Loucy (cell line): ENCODE measurements around the gene ATP7B.

Experiments
- CTCF ChIP-seq: fragments of 200-600 bp; sonication (generic); conservative IDR thresholded peaks from 2 replicates; pipeline ENCODE4 v1.5.1; 2014; ENCODE audit warnings: mild to moderate bottlenecking, antibody characterized with exemption, low read length
- EZH2phosphoT487 ChIP-seq: fragments of 200-600 bp; IDR thresholded peaks from 2 replicates; pipeline ENCODE4 v1.6.1; 2018; ENCODE audit warnings: antibody characterized with exemption, mild to moderate bottlenecking, moderate library complexity, borderline replicate concordance

- TF ChIP-seq CTCF (no peak), EZH2phosphoT487 (no peak)
These were observed 49.5 kb downstream of the ATP7B start for GRCh38 chr13:51961493-51962403.
